ENCODE data around the gene SORCS3. TPM values are rescaled to one million over a fixed set of nuclear protein-coding genes. Genes with fewer than 3 reads are reported as not detected.

SORCS3 gene
- total RNA-seq, 1 donor from 2014 or later, result 0.26 TPM

GRCh38 chr10:104844073-104844472, 203.0 kb downstream of the SORCS3 start:
- Histone ChIP-seq H3K4me1 (no peaks in the 10 kb centered on the region), H3K9ac (no peak overlapping the region), H3K4me3 (no peak overlapping the region), H2AFZ (replicated peaks) (no peak overlapping the region), H4K20me1 (ENCODE audit: low read depth) (no peaks in the 10 kb centered on the region), H3F3A (ENCODE audit: low read depth) (no peaks in the 10 kb centered on the region), H3K9me3 (ENCODE audit: low read depth) (no peaks in the 10 kb centered on the region), H3K4me2 (no peak overlapping the region), H3K27ac (no peak overlapping the region), H3K79me2 (ENCODE audit: low read depth) (no peaks in the 10 kb centered on the region), H3K27me3 (no peaks in the 10 kb centered on the region), H3K36me3 (no peaks in the 10 kb centered on the region)
- H3K4me3 Mint-ChIP-seq, result no peak overlapping the region
- H3K4me1 Mint-ChIP-seq, result peaks cover 6% of the 10 kb centered on the region
- H3K9me3 Mint-ChIP-seq, result no peaks in the 10 kb centered on the region
- H3K27ac Mint-ChIP-seq, result no peak overlapping the region
- TF ChIP-seq EZH2 (IDR thresholded peaks at IDR 0.05) (no peak), CTCF (IDR thresholded peaks at IDR 0.05) (no peak), EZH2phosphoT487 (IDR thresholded peaks at IDR 0.05) (no peak)
- DNase-seq (ENCODE audit: low spot score), result no peak
- no peaks in the 10 kb centered on the region for H3K27me3 Mint-ChIP-seq (ENCODE audit: insufficient read depth, low read depth)
- H3K36me3 Mint-ChIP-seq, result no peaks in the 10 kb centered on the region

GRCh38 chr10:104850023-104850422, 208.9 kb downstream of the SORCS3 start:
- Mint-ChIP-seq H3K4me3 (no peak overlapping the region), H3K9me3 (no peaks in the 10 kb centered on the region), H3K27me3 (ENCODE audit: insufficient read depth, low read depth) (no peaks in the 10 kb centered on the region), H3K36me3 (no peaks in the 10 kb centered on the region), H3K27ac (no peak overlapping the region), H3K4me1 (no peaks in the 10 kb centered on the region)
- Histone ChIP-seq H2AFZ (replicated peaks) (no peak overlapping the region), H3K4me1 (no peaks in the 10 kb centered on the region), H4K20me1 (ENCODE audit: low read depth) (no peaks in the 10 kb centered on the region), H3K27ac (no peak overlapping the region), H3K36me3 (no peaks in the 10 kb centered on the region), H3K4me2 (no peak overlapping the region), H3K27me3 (no peaks in the 10 kb centered on the region), H3K79me2 (ENCODE audit: low read depth) (no peaks in the 10 kb centered on the region), H3F3A (ENCODE audit: low read depth) (no peaks in the 10 kb centered on the region), H3K9me3 (ENCODE audit: low read depth) (no peaks in the 10 kb centered on the region), H3K9ac (no peak overlapping the region), H3K4me3 (no peak overlapping the region)
- TF ChIP-seq EZH2 (IDR thresholded peaks at IDR 0.05), result no peak
- no peak for TF ChIP-seq CTCF (IDR thresholded peaks at IDR 0.05)
- no peak for TF ChIP-seq EZH2phosphoT487 (IDR thresholded peaks at IDR 0.05)
- no peak for DNase-seq (ENCODE audit: low spot score)

- H3K79me2 ChIP-seq (ENCODE audit: low read depth), result no peaks in the 10 kb centered on the region
- H3K4me3 Mint-ChIP-seq, result no peak overlapping the region
- no peak for DNase-seq (ENCODE audit: low spot score)
- no peak overlapping the region for H3K9ac ChIP-seq
- no peaks in the 10 kb centered on the region for H3K4me1 ChIP-seq
- no peak overlapping the region for H3K27ac Mint-ChIP-seq
- no peak overlapping the region for H3K4me3 ChIP-seq
- H3K9me3 Mint-ChIP-seq, result no peaks in the 10 kb centered on the region
- no peak overlapping the region for H2AFZ ChIP-seq (replicated peaks)
- no peaks in the 10 kb centered on the region for H3K9me3 ChIP-seq (ENCODE audit: low read depth)
- H3K4me2 ChIP-seq, result no peak overlapping the region
- H3K4me1 Mint-ChIP-seq, result peaks cover 5% of the 10 kb centered on the region
- H3K36me3 Mint-ChIP-seq, result no peaks in the 10 kb centered on the region
- TF ChIP-seq EZH2 (IDR thresholded peaks at IDR 0.05), result no peak
- TF ChIP-seq EZH2phosphoT487 (IDR thresholded peaks at IDR 0.05), result no peak
- TF ChIP-seq CTCF (IDR thresholded peaks at IDR 0.05), result no peak
- H3F3A ChIP-seq (ENCODE audit: low read depth), result no peaks in the 10 kb centered on the region
- H3K27me3 ChIP-seq, result no peaks in the 10 kb centered on the region
- no peaks in the 10 kb centered on the region for H4K20me1 ChIP-seq (ENCODE audit: low read depth)
- H3K27me3 Mint-ChIP-seq (ENCODE audit: insufficient read depth, low read depth), result no peaks in the 10 kb centered on the region
- H3K27ac ChIP-seq, result no peak overlapping the region
- no peaks in the 10 kb centered on the region for H3K36me3 ChIP-seq
Measured at GRCh38 chr10:104867966-104868598, 227.0 kb downstream of the SORCS3 start.

All from neural progenitor cell (in vitro differentiated cells).